ENCODE results near the gene LARP6. TPM values are rescaled to one million over a fixed set of nuclear protein-coding genes. Genes with fewer than 3 reads are reported as not detected.
"Not testable (repeated sequence)": the region's sequence is repeated elsewhere in the genome, so short reads cannot be mapped to it uniquely, and the experiment has no call there.

LARP6 gene
- total RNA-seq, 1 donor from 2014 or later = 21.6 TPM

DNA sequence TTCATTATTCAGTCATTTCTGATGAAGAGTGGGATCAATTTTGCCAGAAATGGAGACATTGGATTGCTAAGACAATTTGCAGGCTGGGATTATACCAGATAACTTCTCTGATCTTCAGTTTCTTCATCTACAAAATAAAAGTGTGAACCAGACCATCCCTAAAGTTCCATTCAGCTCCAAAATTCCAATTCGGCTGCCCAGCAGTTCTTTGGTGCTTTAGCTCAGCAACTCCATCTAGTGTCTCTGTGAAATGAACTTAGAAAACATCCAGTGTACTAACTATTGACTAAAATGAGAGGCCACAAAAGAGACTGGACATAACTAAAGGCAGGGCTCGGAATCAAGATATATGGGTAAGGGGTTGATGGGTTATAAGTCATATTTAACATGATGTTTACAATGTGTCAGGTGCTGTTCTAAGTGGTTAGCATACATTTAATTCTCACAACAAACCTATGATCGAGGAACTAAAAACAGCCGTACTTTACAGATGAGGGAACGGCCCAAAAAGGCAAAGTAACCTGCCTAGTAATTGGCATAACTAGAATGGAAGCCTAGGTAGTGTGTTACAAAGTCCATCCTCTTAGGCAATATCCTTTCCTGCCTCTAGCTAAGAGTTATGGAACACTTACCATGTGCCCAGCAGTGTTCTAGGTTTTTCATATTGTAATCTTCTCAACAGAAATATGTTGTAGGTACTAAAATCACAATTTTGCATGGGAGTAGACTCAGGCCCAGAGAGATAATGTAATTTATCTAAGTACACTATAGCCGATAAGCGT lies 21.2 kb upstream of the LARP6 start:
- H3K36me3 Mint-ChIP-seq (ENCODE audit: unreplicated experiment) = peaks cover 8% of the 10 kb centered on the region
- TF ChIP-seq CTCF (IDR thresholded peaks at IDR 0.05; ENCODE audit: partially characterized antibody, unreplicated experiment) = no peak
- peaks cover 1% of the 10 kb centered on the region for H3K4me1 Mint-ChIP-seq (ENCODE audit: low read depth, unreplicated experiment)
- no peaks in the 10 kb centered on the region for H3K27me3 Mint-ChIP-seq (ENCODE audit: unreplicated experiment)
- no peak overlapping the region for H3K4me3 Mint-ChIP-seq (ENCODE audit: unreplicated experiment)
- peaks cover 10% of the 10 kb centered on the region for H3K9me3 Mint-ChIP-seq (ENCODE audit: unreplicated experiment)
- H3K27ac Mint-ChIP-seq (ENCODE audit: unreplicated experiment) = no peak overlapping the region
- DNase-seq = no peak

DNA sequence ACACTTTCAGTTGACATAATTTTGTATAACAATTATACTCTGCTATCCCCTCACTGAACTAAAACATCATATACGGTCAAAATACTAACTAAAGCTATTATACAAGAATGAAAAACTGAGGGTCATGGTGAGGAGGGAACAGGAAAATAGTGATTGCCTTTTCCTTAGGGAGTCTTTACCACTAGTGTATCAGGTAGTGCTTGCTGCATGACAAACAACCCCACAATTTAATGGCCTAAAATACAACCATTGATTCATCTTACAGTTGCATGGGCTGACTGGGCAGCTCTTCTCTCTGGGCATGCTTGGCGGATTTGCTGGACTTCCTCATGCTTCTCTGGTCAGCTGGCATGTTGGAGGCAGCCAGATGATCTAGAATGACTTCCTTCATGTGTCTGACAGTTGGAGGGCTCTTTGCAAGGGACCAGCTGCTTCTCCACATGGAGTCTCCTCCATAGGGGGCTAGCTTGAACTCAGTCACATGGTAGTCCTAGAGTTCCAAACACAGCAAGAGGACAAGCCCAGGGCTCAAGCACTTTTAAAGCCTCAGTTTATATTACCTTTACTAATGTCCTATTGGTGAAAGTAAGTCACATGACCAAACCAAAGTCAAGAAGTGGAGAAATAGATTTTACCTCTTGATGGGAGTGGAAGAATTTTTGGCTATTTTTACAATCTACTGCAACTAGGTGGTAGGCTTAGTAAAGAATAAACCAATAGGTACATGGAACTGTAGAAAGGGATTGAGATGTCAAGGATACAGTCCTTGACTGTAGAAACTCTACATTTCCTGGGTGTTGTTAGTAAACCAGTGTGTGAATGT lies 19.5 kb upstream of the LARP6 start:
- H3K36me3 Mint-ChIP-seq (ENCODE audit: unreplicated experiment) = peaks cover 8% of the 10 kb centered on the region
- TF ChIP-seq CTCF (IDR thresholded peaks at IDR 0.05; ENCODE audit: partially characterized antibody, unreplicated experiment) = no peak
- no peak overlapping the region for H3K27ac Mint-ChIP-seq (ENCODE audit: unreplicated experiment)
- no peak overlapping the region for H3K4me3 Mint-ChIP-seq (ENCODE audit: unreplicated experiment)
- H3K4me1 Mint-ChIP-seq (ENCODE audit: low read depth, unreplicated experiment) = peaks cover 1% of the 10 kb centered on the region
- peaks cover 10% of the 10 kb centered on the region for H3K9me3 Mint-ChIP-seq (ENCODE audit: unreplicated experiment)
- no peaks in the 10 kb centered on the region for H3K27me3 Mint-ChIP-seq (ENCODE audit: unreplicated experiment)
- DNase-seq = no peak

GRCh38 chr15:70871490-70871889 lies 17.5 kb upstream of the LARP6 start:
- not testable (repeated sequence) for H3K36me3 Mint-ChIP-seq (ENCODE audit: unreplicated experiment); H3K9me3 Mint-ChIP-seq (ENCODE audit: unreplicated experiment); DNase-seq; H3K27me3 Mint-ChIP-seq (ENCODE audit: unreplicated experiment); H3K4me3 Mint-ChIP-seq (ENCODE audit: unreplicated experiment); H3K4me1 Mint-ChIP-seq (ENCODE audit: low read depth, unreplicated experiment)
- peak overlapping the region; percentile 80 for H3K27ac Mint-ChIP-seq (ENCODE audit: unreplicated experiment)

GRCh38 chr15:70870051-70870450 lies 16.1 kb upstream of the LARP6 start:
- no peak for TF ChIP-seq CTCF (IDR thresholded peaks at IDR 0.05; ENCODE audit: partially characterized antibody, unreplicated experiment)
- Mint-ChIP-seq H3K27me3 (ENCODE audit: unreplicated experiment) (no peaks in the 10 kb centered on the region), H3K4me3 (ENCODE audit: unreplicated experiment) (no peak overlapping the region), H3K27ac (ENCODE audit: unreplicated experiment) (no peak overlapping the region), H3K36me3 (ENCODE audit: unreplicated experiment) (peaks cover 8% of the 10 kb centered on the region), H3K9me3 (ENCODE audit: unreplicated experiment) (peaks cover 10% of the 10 kb centered on the region), H3K4me1 (ENCODE audit: low read depth, unreplicated experiment) (peaks cover 5% of the 10 kb centered on the region)
- no peak for DNase-seq

DNA sequence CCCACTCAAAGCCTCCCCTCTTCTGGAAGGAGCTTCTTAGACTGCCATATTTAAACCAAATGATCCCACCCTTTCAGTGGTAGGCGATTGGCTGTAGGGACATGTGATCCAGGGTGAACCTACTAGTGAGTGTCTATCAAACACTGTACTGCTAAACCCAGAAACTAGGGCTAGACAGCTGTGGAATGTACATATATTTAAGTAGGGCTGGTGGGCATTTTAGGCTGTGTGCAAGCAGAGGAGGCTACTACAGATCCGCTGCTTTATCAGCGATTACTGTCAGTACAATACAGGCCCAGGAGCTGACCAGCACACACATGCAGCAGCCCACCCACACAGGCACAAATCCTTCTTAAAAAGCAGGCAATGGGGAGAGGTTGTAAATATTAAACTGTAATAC lies 15.4 kb upstream of the LARP6 start:
- Mint-ChIP-seq H3K36me3 (ENCODE audit: unreplicated experiment) (peaks cover 8% of the 10 kb centered on the region), H3K9me3 (ENCODE audit: unreplicated experiment) (peaks cover 10% of the 10 kb centered on the region), H3K4me1 (ENCODE audit: low read depth, unreplicated experiment) (peaks cover 5% of the 10 kb centered on the region), H3K4me3 (ENCODE audit: unreplicated experiment) (no peak overlapping the region), H3K27me3 (ENCODE audit: unreplicated experiment) (no peaks in the 10 kb centered on the region), H3K27ac (ENCODE audit: unreplicated experiment) (no peak overlapping the region)
- TF ChIP-seq CTCF (IDR thresholded peaks at IDR 0.05; ENCODE audit: partially characterized antibody, unreplicated experiment) = no peak
- DNase-seq = no peak
